H9 (cell line): ENCODE measurements around the gene DICER1. TPM values are rescaled to one million over a fixed set of nuclear protein-coding genes. Genes with fewer than 3 reads are reported as not detected.

Experiments used
- DNase-seq: peaks from one replicate; pipeline ENCODE4 v3.0.0-alpha.2; 2017
- H2AFZ ChIP-seq: one replicate; pipeline ENCODE4 v1.6.1; 2013; ENCODE audit warnings: mild to moderate bottlenecking, low read length, control low read depth, moderate library complexity
- H2AK5ac ChIP-seq: 2 replicates; pipeline ENCODE4 v1.6.1; 2013; ENCODE audit warnings: low read length, control low read depth, mixed read lengths; ENCODE audit not compliant: insufficient read length
- H2BK120ac ChIP-seq: one replicate; pipeline ENCODE4 v1.6.1; 2013; ENCODE audit warnings: low read depth, mild to moderate bottlenecking, low read length, control low read depth, inconsistent platforms; ENCODE audit not compliant: poor library complexity, severe bottlenecking
- H2BK12ac ChIP-seq: 2 replicates; pipeline ENCODE4 v1.6.1; 2013; ENCODE audit warnings: low read length, control low read depth, mixed read lengths, low read depth; ENCODE audit not compliant: insufficient read length
- H2BK15ac ChIP-seq: 2 replicates; pipeline ENCODE4 v1.6.1; 2013; ENCODE audit warnings: low read depth, low read length, control low read depth
- H2BK20ac ChIP-seq: one replicate; pipeline ENCODE4 v1.6.1; 2013; ENCODE audit warnings: low read depth, mild to moderate bottlenecking, low read length, control low read depth, inconsistent platforms; ENCODE audit not compliant: poor library complexity, severe bottlenecking
- H2BK5ac ChIP-seq: 2 replicates; pipeline ENCODE4 v1.6.1; 2013; ENCODE audit warnings: low read length, control low read depth, mixed read lengths; ENCODE audit not compliant: insufficient read length
- H3K14ac ChIP-seq: 2 replicates; pipeline ENCODE4 v1.6.1; 2013; ENCODE audit warnings: low read length, control low read depth; ENCODE audit not compliant: insufficient read depth
- H3K18ac ChIP-seq: 2 replicates; pipeline ENCODE4 v1.6.1; 2013; ENCODE audit warnings: low read depth, mild to moderate bottlenecking, mixed read lengths, low read length, control low read depth; ENCODE audit not compliant: insufficient read length
- H3K23ac ChIP-seq: 2 replicates; pipeline ENCODE4 v1.6.1; 2013; ENCODE audit warnings: low read length, control low read depth, mixed read lengths, low read depth; ENCODE audit not compliant: insufficient read length
- H3K23me2 ChIP-seq: 2 replicates; pipeline ENCODE4 v1.6.1; 2013; ENCODE audit warnings: low read depth, mild to moderate bottlenecking, mixed read lengths, low read length, control low read depth; ENCODE audit not compliant: insufficient read length, poor library complexity, severe bottlenecking
- H3K27ac ChIP-seq: 2 replicates; pipeline ENCODE4 v1.5.1; 2013; ENCODE audit warnings: low read length, control low read depth, mixed read lengths, low read depth; ENCODE audit not compliant: insufficient read length
- H3K27me3 ChIP-seq: 2 replicates; pipeline ENCODE4 v1.6.1; 2013; ENCODE audit warnings: low read length, control low read depth, inconsistent platforms; ENCODE audit not compliant: insufficient read depth
- H3K4ac ChIP-seq: 2 replicates; pipeline ENCODE4 v1.6.1; 2013; ENCODE audit warnings: low read depth, mild to moderate bottlenecking, control low read depth, inconsistent platforms, low read length, moderate library complexity
- H3K4me1 ChIP-seq: 2 replicates; pipeline ENCODE4 v1.6.1; 2013; ENCODE audit warnings: low read length, control low read depth, inconsistent platforms; ENCODE audit not compliant: insufficient read depth
- H3K4me2 ChIP-seq: 2 replicates; pipeline ENCODE4 v1.6.1; 2013; ENCODE audit warnings: low read length, control low read depth, mixed read lengths; ENCODE audit not compliant: insufficient read length, insufficient read depth
- H3K56ac ChIP-seq: 2 replicates; pipeline ENCODE4 v1.6.1; 2013; ENCODE audit warnings: low read depth, mild to moderate bottlenecking, mixed read lengths, low read length, control low read depth; ENCODE audit not compliant: insufficient read length
- H3K79me1 ChIP-seq: 2 replicates; pipeline ENCODE4 v1.6.1; 2013; ENCODE audit warnings: low read depth, mild to moderate bottlenecking, moderate library complexity, low read length, control low read depth, inconsistent platforms; ENCODE audit not compliant: insufficient read depth, poor library complexity, severe bottlenecking
- H3K79me2 ChIP-seq: 2 replicates; pipeline ENCODE4 v1.6.1; 2013; ENCODE audit warnings: low read length, control low read depth, inconsistent platforms; ENCODE audit not compliant: insufficient read depth
- H3K9ac ChIP-seq: 2 replicates; pipeline ENCODE4 v1.6.1; 2013; ENCODE audit warnings: low read length, control low read depth, mixed read lengths; ENCODE audit not compliant: insufficient read length; ENCODE audit errors: extremely low read depth
- H3K9me3 ChIP-seq: one replicate; pipeline ENCODE4 v1.6.1; 2013; ENCODE audit warnings: low read depth, low read length, inconsistent platforms; ENCODE audit not compliant: control insufficient read depth
- H3T11ph ChIP-seq: one replicate; pipeline ENCODE4 v1.6.1; 2013; ENCODE audit warnings: mild to moderate bottlenecking, low read length, control low read depth, inconsistent platforms
- H4K20me1 ChIP-seq: one replicate; pipeline ENCODE4 v1.6.1; 2013; ENCODE audit not compliant: control insufficient read depth, insufficient read length, insufficient read depth
- H4K5ac ChIP-seq: 2 replicates; pipeline ENCODE4 v1.6.1; 2013; ENCODE audit warnings: low read depth, mild to moderate bottlenecking, mixed read lengths, low read length, control low read depth; ENCODE audit not compliant: insufficient read length
- H4K8ac ChIP-seq: replicated peaks from 2 replicates; pipeline ENCODE4 v1.6.1; 2013; ENCODE audit warnings: low read length, control low read depth, mixed read lengths, low read depth; ENCODE audit not compliant: insufficient read length
- H4K91ac ChIP-seq: 2 replicates; pipeline ENCODE4 v1.6.1; 2013; ENCODE audit warnings: low read depth, mild to moderate bottlenecking, moderate library complexity, mixed read lengths, low read length, control low read depth; ENCODE audit not compliant: insufficient read length
- H3K27ac Mint-ChIP-seq, 3 experiments: 2 replicates in 2 of 3; 3 replicates in 1 of 3; pipeline ENCODE4 v1.8.0; 2020 to 2021; ENCODE audit warnings: mixed read lengths in 3 of 3, mild to moderate bottlenecking in 1 of 3, moderate library complexity in 1 of 3
- H3K27me3 Mint-ChIP-seq: 2 replicates; pipeline ENCODE4 v1.8.0; 2021; ENCODE audit warnings: low read depth, mild to moderate bottlenecking, moderate library complexity, mixed read lengths
- H3K36me3 Mint-ChIP-seq, 3 experiments: 2 replicates in 2 of 3; 3 replicates in 1 of 3; pipeline ENCODE4 v1.8.0; 2020 to 2021; ENCODE audit warnings: low read depth in 3 of 3, mixed read lengths in 3 of 3; ENCODE audit not compliant: insufficient read depth in 1 of 3
- H3K4me1 Mint-ChIP-seq, 2 experiments: 2 replicates each; pipeline ENCODE4 v1.8.0; 2020; ENCODE audit warnings: mixed read lengths in 2 of 2
- H3K4me3 Mint-ChIP-seq, 2 experiments: 2 replicates in 1 of 2; 3 replicates in 1 of 2; pipeline ENCODE4 v1.8.0; 2020 to 2021; ENCODE audit warnings: mild to moderate bottlenecking in 2 of 2, mixed read lengths in 2 of 2, moderate library complexity in 1 of 2
- H3K9me3 Mint-ChIP-seq, 2 experiments: 2 replicates in 1 of 2; 3 replicates in 1 of 2; pipeline ENCODE4 v1.8.0; 2020; ENCODE audit warnings: mild to moderate bottlenecking in 2 of 2, mixed read lengths in 2 of 2, moderate library complexity in 1 of 2
- WGBS: extraction: QIAGEN DNeasy Blood & Tissue Kit; methylation state at CpG from one replicate; pipeline ENCODE4 v1.1.7; 2013; ENCODE audit warnings: missing lambda C conversion rate, low lambda C conversion rate, mixed read lengths; ENCODE audit not compliant: insufficient read length; ENCODE audit errors: extremely low coverage; 5-methylcytosine and 5-hydroxymethylcytosine counted together
- total RNA-seq: library from RNA; stranded (reverse); gene quantifications from 2 replicates; pipeline ENCODE4 v1.2.1, GENCODE V29; 2021
- TF ChIP-seq, protein P1 (sequence below): fragments of 200-600 bp; sonication (generic); conservative IDR thresholded peaks from 3 replicates; pipeline ENCODE4 v1.8.0; 2021; ENCODE audit warnings: antibody characterized with exemption, mild to moderate bottlenecking

DICER1 gene
- total RNA-seq, 1 experiment from 2014 or later: 57.0 TPM

DNA sequence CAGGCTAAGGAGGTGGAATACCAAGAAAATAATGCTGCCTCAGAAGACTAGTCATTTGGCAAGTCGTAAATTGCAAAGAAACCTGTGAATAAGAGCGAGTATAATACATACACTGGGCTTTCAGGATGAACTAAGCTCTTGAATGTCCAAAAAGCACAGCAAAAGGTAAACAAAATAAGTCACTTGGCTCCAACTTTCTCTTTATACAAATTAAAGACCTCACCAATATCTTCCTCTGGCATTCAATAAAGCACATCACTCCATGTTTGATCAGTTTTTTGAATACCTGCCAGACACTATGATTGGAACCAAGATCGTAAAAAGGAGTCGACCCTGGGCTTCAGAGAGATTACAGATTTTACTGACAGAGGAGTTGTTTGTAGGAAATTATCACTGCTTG is 3.5 kb downstream of the DICER1 start:
- H3K79me1 ChIP-seq: peaks cover 4% of the 10 kb centered on the region
- no peaks in the 10 kb centered on the region for H4K20me1 ChIP-seq
- H3T11ph ChIP-seq: no peak overlapping the region
- peaks cover 32% of the 10 kb centered on the region; the same call in 1 of the 2 replicates for H3K79me2 ChIP-seq
- Mint-ChIP-seq H3K36me3 (peaks cover 5 to 7% (median 6%) of the 10 kb centered on the region in 3 experiments; a peak in 6 of 7 replicates), H3K27me3 (no peaks in the 10 kb centered on the region), H3K27ac (no peak overlapping the region), H3K9me3 (no peaks in the 10 kb centered on the region; a peak in 1 of 5 replicates), H3K4me3 (no peak overlapping the region), H3K4me1 (peaks cover 42 to 47% of the 10 kb centered on the region in 2 experiments)
- no peak overlapping the region for H2BK15ac ChIP-seq
- H3K23me2 ChIP-seq: peaks cover 11% of the 10 kb centered on the region
- no peak overlapping the region for H4K91ac ChIP-seq
- no peak overlapping the region for H2AK5ac ChIP-seq
- H3K18ac ChIP-seq: no peak overlapping the region
- no peaks in the 10 kb centered on the region for H3K27me3 ChIP-seq
- no peak overlapping the region for H2BK12ac ChIP-seq
- DNase-seq: no peak
- no peak overlapping the region for H2BK120ac ChIP-seq
- H2BK20ac ChIP-seq: no peak overlapping the region
- WGBS: no CpG with 5 or more reads among the region's 4 CpGs
- H4K5ac ChIP-seq: no peak overlapping the region
- peaks cover 2% of the 10 kb centered on the region; the same call in 1 of the 2 replicates for H3K4me1 ChIP-seq
- no peak overlapping the region for H2BK5ac ChIP-seq
- H3K4me2 ChIP-seq: no peak overlapping the region
- H4K8ac ChIP-seq: no peak overlapping the region
- H3K9ac ChIP-seq: no peak overlapping the region
- no peak overlapping the region for H3K56ac ChIP-seq
- H3K27ac ChIP-seq: no peak overlapping the region
- no peak overlapping the region for H2AFZ ChIP-seq
- no peak overlapping the region for H3K14ac ChIP-seq
- no peak overlapping the region for H3K23ac ChIP-seq
- no peak overlapping the region for H3K4ac ChIP-seq
- TF ChIP-seq, protein P1, sequence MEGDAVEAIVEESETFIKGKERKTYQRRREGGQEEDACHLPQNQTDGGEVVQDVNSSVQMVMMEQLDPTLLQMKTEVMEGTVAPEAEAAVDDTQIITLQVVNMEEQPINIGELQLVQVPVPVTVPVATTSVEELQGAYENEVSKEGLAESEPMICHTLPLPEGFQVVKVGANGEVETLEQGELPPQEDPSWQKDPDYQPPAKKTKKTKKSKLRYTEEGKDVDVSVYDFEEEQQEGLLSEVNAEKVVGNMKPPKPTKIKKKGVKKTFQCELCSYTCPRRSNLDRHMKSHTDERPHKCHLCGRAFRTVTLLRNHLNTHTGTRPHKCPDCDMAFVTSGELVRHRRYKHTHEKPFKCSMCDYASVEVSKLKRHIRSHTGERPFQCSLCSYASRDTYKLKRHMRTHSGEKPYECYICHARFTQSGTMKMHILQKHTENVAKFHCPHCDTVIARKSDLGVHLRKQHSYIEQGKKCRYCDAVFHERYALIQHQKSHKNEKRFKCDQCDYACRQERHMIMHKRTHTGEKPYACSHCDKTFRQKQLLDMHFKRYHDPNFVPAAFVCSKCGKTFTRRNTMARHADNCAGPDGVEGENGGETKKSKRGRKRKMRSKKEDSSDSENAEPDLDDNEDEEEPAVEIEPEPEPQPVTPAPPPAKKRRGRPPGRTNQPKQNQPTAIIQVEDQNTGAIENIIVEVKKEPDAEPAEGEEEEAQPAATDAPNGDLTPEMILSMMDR: no peak
- no peaks in the 10 kb centered on the region for H3K9me3 ChIP-seq
